Hepatocyte (in vitro differentiated cells): Measurements from ENCODE around the gene REG3A. TPM values are rescaled to one million over a fixed set of nuclear protein-coding genes. Genes with fewer than 3 reads are reported as not detected.

ENCODE experiments used
- DNase-seq: peaks from one replicate; pipeline ENCODE4 v3.0.0-alpha.2; 2016; ENCODE audit warnings: low spot score
- H2AFZ ChIP-seq: fragments of 200-600 bp; sonication (generic); 2 replicates; pipeline ENCODE4 v1.6.0; 2016; ENCODE audit warnings: antibody characterized with exemption, mild to moderate bottlenecking
- H3K27ac ChIP-seq: fragments of 200-600 bp; sonication (generic); 2 replicates; pipeline ENCODE4 v1.5.1; 2016; ENCODE audit warnings: mild to moderate bottlenecking
- H3K27me3 ChIP-seq: fragments of 200-600 bp; sonication (generic); 2 replicates; pipeline ENCODE4 v1.6.1; 2016
- H3K36me3 ChIP-seq: fragments of 200-600 bp; sonication (generic); replicated peaks from 2 replicates; pipeline ENCODE4 v1.5.1; 2016; ENCODE audit warnings: low read depth; ENCODE audit not compliant: insufficient read depth
- H3K4me1 ChIP-seq: fragments of 200-600 bp; sonication (generic); 2 replicates; pipeline ENCODE4 v1.5.1; 2016; ENCODE audit warnings: mild to moderate bottlenecking, moderate library complexity; ENCODE audit not compliant: insufficient read depth
- H3K4me2 ChIP-seq: fragments of 200-600 bp; sonication (generic); 2 replicates; pipeline ENCODE4 v1.6.0; 2016
- H3K4me3 ChIP-seq: fragments of 200-600 bp; sonication (generic); 2 replicates; pipeline ENCODE4 v1.5.1; 2016; ENCODE audit warnings: mild to moderate bottlenecking
- H3K79me2 ChIP-seq: fragments of 200-600 bp; sonication (generic); 2 replicates; pipeline ENCODE4 v1.6.0; 2017; ENCODE audit warnings: mild to moderate bottlenecking
- H3K9me2 ChIP-seq: fragments of 200-600 bp; sonication (generic); replicated peaks from 2 replicates; pipeline ENCODE4 v1.6.0; 2017; ENCODE audit warnings: mild to moderate bottlenecking; ENCODE audit not compliant: insufficient read depth
- H3K9me3 ChIP-seq: fragments of 200-600 bp; sonication (generic); 2 replicates; pipeline ENCODE4 v1.5.1; 2016; ENCODE audit warnings: low read depth, mild to moderate bottlenecking
- H4K20me1 ChIP-seq: fragments of 200-600 bp; sonication (generic); 2 replicates; pipeline ENCODE4 v1.6.0; 2016; ENCODE audit warnings: mild to moderate bottlenecking; ENCODE audit not compliant: insufficient read depth, poor library complexity, severe bottlenecking
- CTCF ChIP-seq: fragments of 200-600 bp; sonication (generic); IDR thresholded peaks from 2 replicates; pipeline ENCODE4 v1.5.1; 2016; ENCODE audit warnings: antibody characterized with exemption, mild to moderate bottlenecking; ENCODE audit not compliant: poor library complexity
- EZH2 ChIP-seq: fragments of 200-600 bp; sonication (generic); IDR thresholded peaks from 2 replicates; pipeline ENCODE4 v1.6.1; 2016; ENCODE audit warnings: antibody characterized with exemption, mild to moderate bottlenecking, borderline replicate concordance
- EZH2phosphoT487 ChIP-seq: fragments of 200-600 bp; sonication (generic); IDR thresholded peaks from one replicate; pipeline ENCODE4 v1.6.1; 2018; ENCODE audit warnings: antibody characterized with exemption, mild to moderate bottlenecking, low read depth, moderate library complexity; ENCODE audit not compliant: unreplicated experiment, severe bottlenecking
- WGBS: methylation state at CpG from one replicate; pipeline ENCODE4 v1.1.6; 2016; ENCODE audit warnings: low lambda C conversion rate; ENCODE audit errors: missing lambda C conversion rate; 5-methylcytosine and 5-hydroxymethylcytosine counted together
- polyA plus RNA-seq: library from polyadenylated mRNA; unstranded; fragments of >200 nt; fragmentation: Nextera tagmentation; extraction: Ambion mirVana; gene quantifications from 2 replicates; pipeline ENCODE4 v1.2.1, GENCODE V29; 2016
- total RNA-seq: library from RNA; depleted of rRNA; stranded (reverse); fragments of >200 nt; gene quantifications from 2 replicates; pipeline ENCODE4 v1.2.3, GENCODE V29; 2014

Gene REG3A
- 1.2 and 1.6 TPM in 2 replicates for total RNA-seq
- 0.27 and 1.4 TPM in 2 replicates for polyA plus RNA-seq

GRCh38 chr2:79159653-79160052 is at the start of gene REG3A:
Gene REG3A (minus strand): TSS chr2:79159753. CDS start chr2:79159405, 348 bp downstream.
- no peak within 1 kb of the TSS for H2AFZ ChIP-seq
- H3K27ac ChIP-seq: no peak within 1 kb of the TSS
- no peak within 1 kb of the TSS for H3K4me2 ChIP-seq
- H3K9me2 ChIP-seq: no peaks in the 10 kb centered on the region
- H3K27me3 ChIP-seq: no peaks in the 10 kb centered on the region
- no peak for DNase-seq
- H3K4me1 ChIP-seq: no peaks in the 10 kb centered on the region
- H4K20me1 ChIP-seq: no peaks in the 10 kb centered on the region
- H3K36me3 ChIP-seq: no peaks in the 10 kb centered on the region
- no peaks in the 10 kb centered on the region for H3K9me3 ChIP-seq
- no peaks in the 10 kb centered on the region for H3K79me2 ChIP-seq
- no peak within 1 kb of the TSS for H3K4me3 ChIP-seq
- TF ChIP-seq EZH2phosphoT487 (no peak), EZH2 (no peak), CTCF (no peak)

GRCh38 chr2:79200762-79201161 is 41.2 kb upstream of the REG3A start:
- H2AFZ ChIP-seq: no peak overlapping the region
- H3K79me2 ChIP-seq: no peaks in the 10 kb centered on the region
- no peaks in the 10 kb centered on the region for H3K9me3 ChIP-seq
- H3K27me3 ChIP-seq: no peaks in the 10 kb centered on the region
- TF ChIP-seq CTCF (no peak), EZH2 (no peak), EZH2phosphoT487 (no peak)
- H3K27ac ChIP-seq: no peak overlapping the region
- no peak overlapping the region for H3K4me2 ChIP-seq
- no peak overlapping the region for H3K4me3 ChIP-seq
- no peaks in the 10 kb centered on the region for H3K9me2 ChIP-seq
- H3K36me3 ChIP-seq: no peaks in the 10 kb centered on the region
- H3K4me1 ChIP-seq: no peaks in the 10 kb centered on the region
- no peak for DNase-seq
- H4K20me1 ChIP-seq: no peaks in the 10 kb centered on the region
- 88% methylated on average over 1 of the region's 1 CpG for WGBS

- H3K79me2 ChIP-seq: no peaks in the 10 kb centered on the region
- WGBS: 88% methylated on average over 7 of the region's 7 CpGs
- H2AFZ ChIP-seq: no peak overlapping the region
- no peak overlapping the region for H3K27ac ChIP-seq
- no peak for DNase-seq
- H3K4me2 ChIP-seq: no peak overlapping the region
- no peaks in the 10 kb centered on the region for H3K36me3 ChIP-seq
- no peaks in the 10 kb centered on the region for H4K20me1 ChIP-seq
- no peak overlapping the region for H3K4me3 ChIP-seq
- no peaks in the 10 kb centered on the region for H3K4me1 ChIP-seq
- no peaks in the 10 kb centered on the region for H3K9me2 ChIP-seq
- H3K27me3 ChIP-seq: peaks cover 12% of the 10 kb centered on the region
- TF ChIP-seq EZH2phosphoT487 (no peak), EZH2 (no peak), CTCF (no peak)
- no peaks in the 10 kb centered on the region for H3K9me3 ChIP-seq
Measured at GRCh38 chr2:79191816-79192215, 32.3 kb upstream of the REG3A start.

GRCh38 chr2:79191081-79191480 is 31.5 kb upstream of the REG3A start:
- Histone ChIP-seq H3K4me1 (no peaks in the 10 kb centered on the region), H3K79me2 (no peaks in the 10 kb centered on the region), H3K27me3 (peaks cover 12% of the 10 kb centered on the region), H3K9me3 (no peaks in the 10 kb centered on the region), H4K20me1 (no peaks in the 10 kb centered on the region), H3K9me2 (no peaks in the 10 kb centered on the region), H3K27ac (no peak overlapping the region), H2AFZ (no peak overlapping the region), H3K4me2 (no peak overlapping the region), H3K36me3 (no peaks in the 10 kb centered on the region), H3K4me3 (no peak overlapping the region)
- WGBS: 83% methylated on average over 1 of the region's 1 CpG
- DNase-seq: peak; percentile 6
- TF ChIP-seq CTCF (no peak), EZH2phosphoT487 (no peak), EZH2 (no peak)
